GM19193 (cell line): ENCODE results near the gene UGCG.

Experiments used
- POLR2A ChIP-seq: IDR thresholded peaks from 4 replicates; pipeline ENCODE4 v1.6.1; 2011; ENCODE audit not compliant: insufficient read depth, insufficient read length; ENCODE audit errors: extremely low read depth

The UGCG gene

DNA sequence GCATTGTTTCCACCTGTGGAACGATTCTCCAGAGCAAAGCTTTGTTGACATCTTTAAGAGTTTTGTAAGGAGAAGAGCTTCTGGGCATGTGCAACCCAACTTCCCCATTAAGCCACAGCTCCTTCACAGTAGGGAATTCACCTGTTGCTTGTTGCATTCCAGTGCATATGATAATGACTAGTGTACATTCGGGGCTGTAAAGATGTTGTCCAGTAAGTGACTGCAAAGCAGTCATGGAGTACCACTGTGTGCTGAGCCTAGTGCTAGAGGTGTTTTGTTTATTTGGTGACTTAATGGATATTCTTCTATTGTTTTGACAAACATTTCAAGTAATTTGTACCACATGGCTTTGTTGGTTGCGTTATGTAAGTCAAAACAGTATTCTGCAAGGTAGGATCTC, 12.8 kb downstream of the UGCG start:
- no peak for TF ChIP-seq POLR2A

DNA sequence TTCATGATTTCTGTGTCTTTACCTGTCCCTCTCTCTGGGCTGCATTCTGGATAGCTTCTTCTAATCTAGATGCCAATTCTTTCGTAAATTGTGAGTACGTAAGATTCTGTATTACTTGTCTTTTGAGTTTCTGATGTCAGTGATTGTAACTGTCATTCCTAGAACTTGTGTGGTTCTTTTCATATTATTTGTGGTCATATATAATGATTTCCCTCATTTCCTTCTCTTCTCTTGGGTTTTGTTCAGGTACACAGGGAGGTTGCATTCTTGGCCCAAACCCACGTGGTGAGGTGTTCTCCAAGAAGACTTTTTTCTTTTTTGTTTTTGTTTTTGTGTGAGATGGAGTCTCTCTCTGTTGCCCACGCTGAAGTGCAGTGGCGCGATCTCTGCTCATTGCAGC, 13.8 kb downstream of the UGCG start:
- no peak for TF ChIP-seq POLR2A

DNA sequence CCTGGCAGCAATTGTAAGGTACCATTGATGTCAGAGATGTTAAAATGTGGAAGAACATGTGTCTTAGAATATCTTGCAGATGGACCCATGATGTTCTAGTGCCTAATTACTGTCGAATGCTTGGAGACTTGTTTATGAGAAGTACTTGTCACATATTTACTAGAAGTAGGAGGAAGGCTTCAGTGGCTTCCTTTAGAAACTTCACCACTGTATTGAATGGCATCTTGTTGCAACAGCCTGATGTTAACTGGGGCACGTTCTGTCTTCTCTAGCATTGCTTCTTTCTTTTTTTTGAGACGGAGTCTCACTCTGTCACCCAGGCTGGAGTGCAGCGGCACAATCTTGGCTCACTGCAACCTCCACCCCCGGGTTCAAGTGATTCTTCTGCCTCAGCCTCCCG, 16.5 kb downstream of the UGCG start:
- TF ChIP-seq POLR2A, result no peak

DNA sequence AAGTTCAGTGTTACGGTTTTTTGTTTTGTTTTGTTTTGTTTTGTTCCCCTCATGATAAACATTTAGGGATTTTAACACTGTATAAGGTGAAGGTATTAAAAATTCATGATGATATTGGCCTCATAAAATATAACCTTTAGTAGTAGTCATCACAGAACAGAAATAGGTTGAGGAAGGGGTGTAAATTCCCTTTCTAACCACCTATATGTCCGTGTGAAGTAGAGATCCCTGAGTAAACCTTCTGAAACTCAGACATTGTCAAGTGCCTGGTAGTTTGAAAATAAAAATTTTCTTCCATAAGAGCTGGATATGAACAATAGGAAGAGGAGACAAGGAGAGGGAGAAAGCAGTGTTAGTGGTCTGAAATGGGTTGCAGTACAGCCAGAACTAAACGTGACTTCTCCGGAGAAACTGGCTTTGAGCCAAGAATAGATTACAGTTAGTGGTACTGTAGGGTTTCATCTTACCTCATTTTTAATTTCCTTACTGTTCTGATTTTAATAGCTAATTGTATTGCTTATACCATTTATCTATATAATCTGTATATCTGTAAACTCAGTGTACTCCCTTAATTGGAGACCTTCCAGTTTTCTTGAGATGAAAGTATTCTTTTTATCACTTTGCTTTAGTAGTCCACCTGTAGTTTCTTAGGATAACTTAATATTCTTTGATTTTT, 18.3 kb downstream of the UGCG start:
- no peak for TF ChIP-seq POLR2A

DNA sequence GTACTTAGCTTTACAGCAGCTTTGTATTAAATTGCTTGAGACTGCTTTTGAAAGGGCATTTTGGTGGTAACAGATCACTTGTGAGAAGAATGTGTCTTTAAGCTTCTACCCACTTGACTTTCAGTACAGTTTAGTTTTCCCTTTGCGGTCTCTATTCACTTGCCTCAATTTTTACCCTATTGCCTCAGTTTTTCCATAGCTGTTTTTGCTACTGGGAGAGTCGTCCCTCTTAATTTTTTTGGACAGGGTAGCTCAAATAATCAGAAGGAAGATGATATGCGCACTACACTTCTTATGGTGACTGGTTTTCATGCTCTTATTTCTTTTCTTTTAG, 18.8 kb downstream of the UGCG start:
- TF ChIP-seq POLR2A, result no peak

DNA sequence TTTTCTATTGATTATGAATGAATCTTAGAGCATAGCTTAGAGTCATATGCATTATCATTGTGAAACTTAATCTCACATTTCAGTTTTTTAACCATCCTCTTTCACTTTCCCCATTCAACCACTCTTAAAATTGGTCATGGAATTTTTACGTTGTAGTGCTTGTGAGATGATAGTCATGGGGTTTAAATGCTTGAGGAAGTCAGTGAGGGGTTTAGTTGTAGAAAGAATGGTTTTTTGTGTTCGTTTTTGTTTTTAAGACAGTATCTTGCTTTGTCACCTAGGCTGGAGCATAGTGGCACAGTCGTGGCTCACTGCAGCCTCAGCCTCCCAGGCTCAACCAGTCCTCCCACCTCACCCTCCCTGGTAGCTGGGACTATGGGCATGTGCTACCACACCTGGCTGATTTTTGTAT, 19.6 kb downstream of the UGCG start:
- TF ChIP-seq POLR2A, result no peak

DNA sequence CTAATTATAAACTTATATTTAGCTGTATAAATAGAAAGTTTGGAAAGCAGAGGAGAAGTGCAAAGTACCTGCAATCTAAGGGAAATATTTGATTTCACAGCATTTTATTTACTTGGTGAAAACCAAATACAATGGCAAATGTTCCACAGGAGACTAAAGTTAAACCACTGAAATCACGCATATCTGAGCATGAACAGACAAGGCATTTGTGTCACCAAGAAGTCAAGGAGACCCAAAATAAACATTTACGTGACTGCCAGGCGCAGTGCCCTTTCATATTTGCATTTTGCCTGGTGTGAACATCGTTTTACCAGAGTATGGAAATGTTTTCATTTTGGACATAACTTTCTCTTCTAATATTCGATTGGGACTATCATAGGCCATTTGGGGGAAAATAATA, 20.6 kb downstream of the UGCG start:
- TF ChIP-seq POLR2A, result no peak

DNA sequence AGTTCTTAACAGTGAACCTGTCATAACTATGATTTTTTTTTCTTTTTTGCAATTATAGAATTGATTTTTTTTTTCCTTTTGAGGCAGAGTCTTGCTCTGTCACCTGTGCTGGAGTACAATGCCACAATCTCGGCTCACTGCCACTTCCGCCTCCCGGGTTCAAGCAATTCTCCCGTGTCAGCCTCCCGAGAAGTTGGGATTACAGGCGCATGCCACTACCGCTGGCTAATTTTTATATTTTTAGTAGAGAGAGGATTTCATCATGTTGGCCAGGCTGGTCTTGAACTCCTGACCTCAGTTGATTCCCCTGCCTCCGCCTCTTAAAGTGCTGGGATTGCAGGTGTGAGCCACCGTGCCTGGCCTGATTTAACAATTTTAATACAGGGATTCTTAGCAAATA, 21.4 kb downstream of the UGCG start:
- TF ChIP-seq POLR2A, result no peak

DNA sequence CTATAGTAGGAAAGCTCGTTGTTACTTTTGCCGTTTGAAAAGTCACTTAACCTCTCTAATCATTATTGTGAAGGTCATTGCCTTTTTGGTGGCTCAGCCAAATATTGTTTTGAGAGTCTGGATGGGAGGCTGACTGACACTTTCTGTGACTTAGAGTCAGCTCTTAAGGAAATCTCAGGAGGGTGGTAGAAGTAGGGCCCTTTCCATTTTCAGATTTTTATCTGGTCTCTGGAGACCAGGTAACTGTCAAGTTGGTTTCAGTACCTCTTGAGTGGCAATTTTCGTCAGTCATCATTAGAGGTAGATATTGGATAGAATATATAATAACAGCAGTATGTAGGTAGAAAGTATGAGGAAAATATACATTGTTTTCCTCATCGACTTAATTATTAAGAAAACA, 23.3 kb downstream of the UGCG start:
- TF ChIP-seq POLR2A, result no peak

DNA sequence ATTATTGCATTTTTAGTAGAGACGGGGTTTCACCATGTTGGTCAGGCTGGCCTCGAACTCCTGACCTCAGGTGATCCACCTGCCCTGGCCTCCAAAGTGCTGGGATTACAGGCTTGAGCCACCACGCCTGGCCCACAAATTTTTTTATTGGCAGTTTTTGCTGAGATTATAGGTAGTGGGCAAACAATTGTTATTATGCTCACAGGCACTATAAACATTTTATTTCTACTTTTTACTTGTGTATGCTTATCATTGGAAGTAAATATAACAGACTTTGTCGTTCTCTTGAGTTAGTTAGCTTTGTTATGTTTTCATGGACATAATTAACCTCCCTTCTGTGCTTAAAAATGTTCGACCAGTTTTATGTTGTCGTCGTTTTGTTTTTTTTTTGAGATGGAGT, 23.9 kb downstream of the UGCG start:
- no peak for TF ChIP-seq POLR2A

DNA sequence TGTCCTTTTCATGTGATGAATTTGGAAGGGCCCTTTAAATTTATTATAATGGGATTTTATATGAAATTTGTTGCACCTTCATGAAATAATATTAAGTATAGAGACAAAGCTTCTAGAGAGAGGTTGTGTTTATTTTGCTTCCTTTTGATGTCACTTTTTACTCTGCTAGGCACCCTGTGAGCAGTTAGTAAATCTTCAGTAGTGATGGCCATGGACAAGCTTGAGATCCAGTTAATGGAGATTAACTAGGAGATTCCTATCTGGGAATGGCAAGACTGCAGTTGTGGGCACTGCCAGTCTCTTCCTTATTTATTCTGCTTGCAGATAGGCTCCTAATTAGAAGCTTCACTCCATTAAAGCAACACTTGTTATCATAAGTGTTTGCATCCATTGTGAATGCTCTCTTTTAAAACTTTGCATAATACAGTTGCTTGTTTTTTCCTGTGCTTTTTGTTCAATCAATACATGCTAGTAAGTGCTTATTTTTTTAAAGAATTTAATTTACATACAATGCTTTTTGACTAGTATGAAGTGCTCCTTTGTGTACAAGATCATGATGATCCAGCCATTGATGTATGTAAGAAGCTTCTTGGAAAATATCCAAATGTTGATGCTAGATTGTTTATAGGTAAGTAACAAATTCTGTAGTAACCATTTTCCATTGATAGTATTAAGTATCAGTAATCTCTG, 25.9 kb downstream of the UGCG start:
- no peak for TF ChIP-seq POLR2A

DNA sequence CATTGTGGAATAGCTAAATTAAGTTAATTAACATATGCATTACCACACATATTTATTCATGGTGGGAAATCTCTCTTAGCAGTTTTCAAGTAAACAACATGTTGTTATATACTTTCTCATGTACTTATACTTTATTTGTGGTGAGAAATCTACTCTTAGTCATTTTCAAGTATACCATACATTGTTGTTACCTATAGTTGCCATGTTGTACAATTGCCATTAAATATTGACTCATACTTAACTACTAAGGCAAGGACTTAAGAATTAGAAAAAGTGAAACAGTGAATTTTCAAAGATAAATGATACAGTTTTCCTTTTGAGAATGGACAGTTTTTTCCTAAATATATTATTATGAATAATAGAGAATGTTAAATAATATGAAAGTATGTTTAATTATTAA, 27.7 kb downstream of the UGCG start:
- no peak for TF ChIP-seq POLR2A

DNA sequence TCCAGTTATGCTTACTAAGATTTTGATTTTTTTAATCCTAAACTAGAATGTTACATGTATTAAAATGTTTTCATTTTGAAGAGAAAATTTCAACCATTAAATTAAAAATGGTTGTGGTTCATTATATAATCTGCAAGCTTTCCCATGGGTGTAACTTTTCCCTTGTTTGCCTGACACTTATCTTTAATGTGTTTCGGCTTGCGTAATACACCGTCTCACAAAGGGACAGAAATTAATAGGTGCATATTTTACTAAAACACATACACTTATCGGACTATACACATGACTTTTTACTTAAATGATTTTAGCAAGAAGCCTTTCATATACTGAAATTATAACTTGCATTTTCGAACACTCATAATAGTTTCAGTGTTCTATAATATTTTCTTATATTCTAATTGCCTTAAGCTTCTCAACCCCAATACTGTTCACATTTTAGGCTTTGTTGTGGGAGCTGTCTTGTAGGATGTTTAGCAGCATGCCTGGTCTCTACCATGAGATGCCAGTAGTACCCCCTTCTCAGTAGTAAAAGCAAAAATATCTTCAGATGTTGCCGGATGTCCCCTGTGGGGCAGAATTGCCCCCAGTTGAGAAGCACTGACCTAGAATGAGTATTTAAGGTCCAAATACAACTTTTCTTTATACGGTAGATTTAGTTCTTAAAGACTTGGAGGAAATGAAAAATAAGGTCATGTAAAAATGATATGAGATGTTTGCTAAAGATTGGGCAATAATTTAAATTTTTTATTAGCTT, 28.6 kb downstream of the UGCG start:
- TF ChIP-seq POLR2A, result no peak

DNA sequence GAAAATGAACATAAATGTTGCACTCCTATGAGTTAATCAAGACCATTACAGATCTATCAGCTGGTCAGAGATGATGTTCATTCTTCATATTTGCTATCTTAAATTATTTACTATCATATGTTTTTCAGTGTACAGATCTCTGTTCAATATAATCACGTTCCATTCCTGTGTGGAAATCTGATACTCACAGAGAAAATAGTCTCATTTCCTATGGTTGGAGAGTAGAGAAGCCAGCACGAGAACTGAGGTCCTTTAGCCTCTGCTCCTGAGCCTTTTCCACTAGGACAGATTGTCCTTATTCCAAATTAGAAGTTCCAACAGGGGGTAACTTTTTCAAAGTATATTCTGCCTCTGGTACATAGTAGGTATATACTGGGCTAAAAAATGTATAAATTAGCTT, 29.2 kb downstream of the UGCG start:
- no peak for TF ChIP-seq POLR2A

DNA sequence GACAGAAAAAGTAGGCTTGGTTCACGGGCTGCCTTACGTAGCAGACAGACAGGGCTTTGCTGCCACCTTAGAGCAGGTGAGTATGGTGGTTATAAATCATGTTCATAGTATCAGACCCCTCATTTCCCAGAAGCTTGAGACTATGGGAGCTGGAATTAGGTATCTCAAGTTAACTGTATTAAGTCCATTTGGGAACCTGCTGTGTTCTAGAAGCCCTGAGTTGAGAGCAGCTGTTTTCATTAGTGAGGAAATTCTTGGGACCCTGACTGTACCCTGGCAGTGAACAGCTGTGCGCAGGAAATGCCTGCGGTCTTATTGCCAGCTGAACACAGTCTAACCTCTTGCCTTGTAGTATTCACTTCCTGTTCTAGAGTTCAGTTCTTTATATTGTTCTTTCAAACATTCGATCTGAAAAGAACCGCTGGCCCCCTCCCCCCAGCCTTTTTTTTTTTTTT, 29.8 kb downstream of the UGCG start:
- no peak for TF ChIP-seq POLR2A

DNA sequence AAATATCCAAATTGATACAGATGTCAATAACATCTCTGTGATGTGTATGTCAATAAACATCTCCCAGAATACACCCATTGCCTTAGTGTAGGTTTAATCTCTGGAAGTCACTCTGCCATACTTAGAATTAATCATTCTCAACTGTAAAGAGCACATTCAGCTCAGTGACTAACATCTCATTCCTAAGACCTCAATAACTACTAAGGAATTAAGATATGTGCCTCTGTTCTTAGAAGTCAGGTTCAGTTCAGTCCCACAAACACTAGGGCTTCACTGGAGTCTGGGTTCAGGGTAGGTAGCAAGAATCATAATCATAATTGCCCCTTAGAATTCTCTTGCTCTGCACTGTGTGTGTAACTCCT, 31.7 kb downstream of the UGCG start:
- TF ChIP-seq POLR2A, result no peak
